KMS-11 (cell line): ENCODE measurements around the gene PBLD.
A peak's percentile ranks its signal among the peaks of the same experiment; 100 is the strongest.

Source experiments
- H2AFZ ChIP-seq: fragments of 200-600 bp; sonication (generic); 2 replicates; pipeline ENCODE4 v1.6.1; 2016; ENCODE audit warnings: antibody characterized with exemption, mixed run types, low read depth
- H3K27ac ChIP-seq: fragments of 200-600 bp; sonication (generic); 2 replicates; pipeline ENCODE4 v1.6.1; 2016; ENCODE audit warnings: mild to moderate bottlenecking, mixed run types
- H3K27me3 ChIP-seq: fragments of 200-600 bp; sonication (generic); 2 replicates; pipeline ENCODE4 v1.6.1; 2017; ENCODE audit warnings: mild to moderate bottlenecking, low read depth, mixed run types, moderate library complexity; ENCODE audit not compliant: insufficient read depth
- H3K36me3 ChIP-seq: fragments of 200-600 bp; sonication (generic); 2 replicates; pipeline ENCODE4 v1.6.1; 2017; ENCODE audit warnings: mild to moderate bottlenecking, mixed run types; ENCODE audit not compliant: insufficient read depth
- H3K4me1 ChIP-seq: fragments of 200-600 bp; sonication (generic); 2 replicates; pipeline ENCODE4 v1.6.1; 2016; ENCODE audit warnings: mild to moderate bottlenecking, low read depth, mixed run types; ENCODE audit not compliant: poor library complexity, severe bottlenecking
- H3K4me2 ChIP-seq: fragments of 200-600 bp; sonication (generic); 2 replicates; pipeline ENCODE4 v1.7.0; 2016; ENCODE audit warnings: mild to moderate bottlenecking, mixed run types
- H3K4me3 ChIP-seq: fragments of 200-600 bp; sonication (generic); IDR thresholded peaks from 2 replicates; pipeline ENCODE4 v1.6.1; 2017; ENCODE audit warnings: low read depth, low read length, mixed read lengths; ENCODE audit not compliant: insufficient read depth
- H3K79me2 ChIP-seq: fragments of 200-600 bp; sonication (generic); 2 replicates; pipeline ENCODE4 v1.6.1; 2016; ENCODE audit warnings: low read depth, mixed run types; ENCODE audit not compliant: insufficient read depth
- H3K9ac ChIP-seq: fragments of 200-600 bp; sonication (generic); 2 replicates; pipeline ENCODE4 v1.6.1; 2016; ENCODE audit warnings: mild to moderate bottlenecking, mixed run types
- H4K20me1 ChIP-seq: fragments of 200-600 bp; sonication (generic); 2 replicates; pipeline ENCODE4 v1.6.1; 2016; ENCODE audit warnings: mild to moderate bottlenecking, mixed run types; ENCODE audit not compliant: insufficient read depth
- TF ChIP-seq, protein P1 (sequence below): fragments of 200-600 bp; sonication (generic); conservative IDR thresholded peaks from 2 replicates; pipeline ENCODE4 v1.6.1; 2017; ENCODE audit warnings: low read depth, mild to moderate bottlenecking, antibody characterized with exemption, low read length, moderate library complexity, mixed read lengths

PBLD gene

DNA sequence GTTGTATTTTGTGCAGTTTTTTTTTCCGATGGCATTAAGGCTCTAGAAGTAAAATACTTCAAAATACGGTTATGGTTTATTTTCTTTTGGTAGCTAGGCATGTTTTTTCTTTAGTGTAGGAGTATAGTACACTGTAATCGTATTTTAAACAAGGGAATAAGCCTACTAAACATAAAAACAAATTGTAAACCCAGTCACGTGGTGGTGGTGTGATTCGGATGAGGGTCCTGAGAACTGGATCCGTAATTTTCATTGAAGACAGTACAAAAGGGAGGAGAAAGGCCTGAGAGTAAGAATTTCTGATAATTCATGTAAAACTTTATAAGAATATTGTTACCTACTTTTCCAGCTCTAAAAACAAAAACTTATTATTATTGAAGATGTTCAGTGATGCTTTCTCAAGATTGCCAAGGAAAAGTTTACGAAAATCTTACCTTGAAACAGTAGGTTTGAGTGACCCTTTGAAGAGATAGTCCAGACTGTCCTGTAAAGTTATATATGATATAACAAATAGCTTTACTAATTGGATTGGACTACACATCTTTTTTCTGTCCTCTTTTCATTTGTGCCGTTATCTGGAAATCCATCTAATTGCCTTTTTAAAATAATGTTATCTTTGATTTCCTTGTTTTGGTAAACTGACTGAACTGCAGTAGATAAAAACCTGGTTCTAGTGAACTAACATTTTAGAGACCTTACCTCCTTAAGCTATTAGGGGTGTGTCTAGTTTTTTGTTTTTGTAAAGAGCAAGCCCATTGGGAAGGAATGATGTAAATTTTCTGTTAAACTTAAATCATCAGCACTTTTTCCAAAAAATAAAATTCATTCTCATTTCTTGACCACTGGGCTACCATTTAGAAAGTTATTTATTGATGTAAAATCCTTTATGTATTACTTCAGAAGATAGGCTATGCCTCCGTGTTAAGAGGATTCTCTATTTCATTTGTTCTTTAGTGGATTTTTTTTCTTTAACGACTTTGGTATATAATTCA is 1.0 kb upstream of the PBLD start:
- Histone ChIP-seq H2AFZ (no peak overlapping the region), H3K4me2 (peak overlapping the region; percentile 86), H3K36me3 (peaks cover 4% of the 10 kb centered on the region; the same call in 1 of the 2 replicates), H3K4me3 (no peak overlapping the region), H3K4me1 (peaks cover 49% of the 10 kb centered on the region), H4K20me1 (peaks cover 51% of the 10 kb centered on the region), H3K9ac (peak overlapping the region; percentile 99), H3K27ac (peak overlapping the region; percentile 98; the same call in 1 of the 2 replicates), H3K79me2 (peaks cover 72% of the 10 kb centered on the region), H3K27me3 (no peaks in the 10 kb centered on the region)
- TF ChIP-seq, protein P1, sequence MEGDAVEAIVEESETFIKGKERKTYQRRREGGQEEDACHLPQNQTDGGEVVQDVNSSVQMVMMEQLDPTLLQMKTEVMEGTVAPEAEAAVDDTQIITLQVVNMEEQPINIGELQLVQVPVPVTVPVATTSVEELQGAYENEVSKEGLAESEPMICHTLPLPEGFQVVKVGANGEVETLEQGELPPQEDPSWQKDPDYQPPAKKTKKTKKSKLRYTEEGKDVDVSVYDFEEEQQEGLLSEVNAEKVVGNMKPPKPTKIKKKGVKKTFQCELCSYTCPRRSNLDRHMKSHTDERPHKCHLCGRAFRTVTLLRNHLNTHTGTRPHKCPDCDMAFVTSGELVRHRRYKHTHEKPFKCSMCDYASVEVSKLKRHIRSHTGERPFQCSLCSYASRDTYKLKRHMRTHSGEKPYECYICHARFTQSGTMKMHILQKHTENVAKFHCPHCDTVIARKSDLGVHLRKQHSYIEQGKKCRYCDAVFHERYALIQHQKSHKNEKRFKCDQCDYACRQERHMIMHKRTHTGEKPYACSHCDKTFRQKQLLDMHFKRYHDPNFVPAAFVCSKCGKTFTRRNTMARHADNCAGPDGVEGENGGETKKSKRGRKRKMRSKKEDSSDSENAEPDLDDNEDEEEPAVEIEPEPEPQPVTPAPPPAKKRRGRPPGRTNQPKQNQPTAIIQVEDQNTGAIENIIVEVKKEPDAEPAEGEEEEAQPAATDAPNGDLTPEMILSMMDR = no peak

DNA sequence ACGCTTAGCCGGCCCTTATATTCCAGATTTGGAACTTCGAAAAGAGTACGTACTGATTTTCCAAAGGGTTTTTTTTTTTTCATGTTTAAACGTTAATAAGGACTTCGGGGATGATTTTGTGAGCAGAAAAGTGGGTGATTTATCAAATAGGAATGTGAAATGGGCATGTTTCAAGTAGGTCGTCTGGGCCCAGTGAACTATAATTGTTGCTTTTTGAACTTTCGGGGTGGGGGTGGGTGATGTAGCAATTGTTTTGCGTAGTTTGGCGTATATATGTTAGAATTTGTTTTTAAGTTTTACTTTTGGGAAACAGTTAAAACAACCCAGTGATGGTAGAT is 299 bp upstream of the PBLD start:
- H3K4me3 ChIP-seq = peak overlapping the region; percentile 38
- H3K27ac ChIP-seq = peak overlapping the region; percentile 98
- no peaks in the 10 kb centered on the region for H3K27me3 ChIP-seq
- no peaks in the 10 kb centered on the region for H3K36me3 ChIP-seq
- H4K20me1 ChIP-seq = peaks cover 51% of the 10 kb centered on the region
- peak overlapping the region; percentile 86 for H3K4me2 ChIP-seq
- peaks cover 65% of the 10 kb centered on the region for H3K79me2 ChIP-seq
- no peak overlapping the region for H2AFZ ChIP-seq
- TF ChIP-seq, protein P1 = no peak
- H3K9ac ChIP-seq = peak overlapping the region; percentile 99
- peaks cover 43% of the 10 kb centered on the region for H3K4me1 ChIP-seq

DNA sequence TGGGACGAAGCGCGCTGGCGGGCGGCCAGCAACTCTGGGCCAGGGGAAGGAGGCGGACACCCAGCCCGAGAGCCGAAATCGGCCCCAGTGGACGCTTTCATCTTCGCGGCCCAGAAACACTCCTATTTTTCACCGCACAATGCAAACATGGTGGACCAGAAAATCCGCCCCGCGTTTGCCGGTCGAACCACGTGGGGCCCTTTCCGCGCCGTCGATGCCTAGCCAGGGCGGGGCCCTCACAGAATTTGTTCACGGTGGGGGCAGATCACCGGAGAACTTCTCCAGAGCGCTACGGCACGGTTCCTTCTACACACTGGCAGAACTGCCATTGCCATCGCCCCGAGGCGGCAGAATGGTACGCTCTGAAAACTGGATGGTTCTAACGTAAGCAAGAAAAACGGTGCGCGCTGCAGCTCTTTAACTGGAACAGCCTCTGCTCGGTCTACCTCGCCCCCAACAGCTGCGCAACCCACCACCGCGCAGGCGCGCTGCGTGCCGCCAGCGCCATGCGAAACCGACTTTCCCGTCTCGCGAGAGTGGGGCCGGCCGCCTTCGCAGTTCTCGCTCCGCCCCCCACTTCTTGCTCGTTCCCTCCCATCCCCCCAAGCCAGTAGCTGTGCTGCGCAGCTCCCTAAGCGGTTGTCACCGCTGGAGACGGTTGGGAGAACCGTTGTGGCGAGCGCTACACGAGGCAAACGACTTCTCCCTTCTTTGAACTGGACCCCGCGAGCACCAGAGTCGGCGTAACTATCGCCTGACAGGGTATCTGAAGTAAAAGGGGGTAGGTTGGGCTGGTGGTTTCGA is 1.1 kb downstream of the PBLD start, which contains the start of gene HNRNPH3:
TSS of gene HNRNPH3 (plus strand) at position 610 of the 804 bp plus-strand sequence. CDS start 5,158 bp downstream, outside the sequence.
- Histone ChIP-seq H3K27me3 (no peaks in the 10 kb centered on the region), H3K4me3 (peak within 1 kb of the TSS; percentile 38), H3K4me2 (peak within 1 kb of the TSS; percentile 87), H3K79me2 (peaks cover 51% of the 10 kb centered on the region), H2AFZ (peak within 1 kb of the TSS; percentile 97), H3K9ac (peak within 1 kb of the TSS; percentile 99), H3K4me1 (peaks cover 31% of the 10 kb centered on the region), H3K36me3 (no peaks in the 10 kb centered on the region), H4K20me1 (peaks cover 38% of the 10 kb centered on the region), H3K27ac (peak within 1 kb of the TSS; percentile 98)
- TF ChIP-seq, protein P1 = no peak

DNA sequence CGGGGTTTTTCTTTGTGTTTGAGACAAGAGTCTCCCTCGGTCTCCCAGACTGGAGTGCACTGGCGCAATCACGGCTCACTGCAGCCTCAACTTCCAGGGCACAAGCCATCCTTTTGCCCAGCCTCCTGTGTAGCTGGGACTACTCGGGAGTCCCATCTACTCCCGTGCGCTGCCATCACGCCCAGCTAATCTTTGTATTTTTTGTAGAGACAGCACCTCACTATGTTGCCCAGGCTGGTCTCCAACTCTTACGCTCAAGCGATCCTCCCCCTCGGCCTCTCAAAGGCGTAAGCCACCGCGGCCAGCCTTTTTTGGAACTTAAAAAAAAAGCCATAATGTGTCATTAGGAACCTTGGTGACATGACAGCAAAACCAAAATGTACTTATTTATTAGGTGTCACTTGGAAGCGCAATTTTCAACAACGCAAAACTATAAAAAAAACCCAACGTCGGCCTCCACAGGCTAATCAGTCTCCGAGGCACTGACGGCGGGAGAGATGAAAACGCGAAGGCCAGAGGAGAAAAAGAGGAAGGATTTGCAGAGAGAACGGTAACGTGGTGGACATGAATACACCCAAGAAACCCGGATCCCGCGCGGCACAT is 1.8 kb downstream of the PBLD start:
- Histone ChIP-seq H3K36me3 (no peaks in the 10 kb centered on the region), H2AFZ (peak overlapping the region; percentile 97), H3K79me2 (peaks cover 44% of the 10 kb centered on the region), H3K4me3 (no peak overlapping the region), H3K4me2 (peak overlapping the region; percentile 87), H4K20me1 (peaks cover 31% of the 10 kb centered on the region), H3K27ac (peak overlapping the region; percentile 98), H3K4me1 (peaks cover 24% of the 10 kb centered on the region), H3K9ac (peak overlapping the region; percentile 99), H3K27me3 (no peaks in the 10 kb centered on the region)
- TF ChIP-seq, protein P1 = no peak
